ENCODE measurements around the gene B9D2.

DNA sequence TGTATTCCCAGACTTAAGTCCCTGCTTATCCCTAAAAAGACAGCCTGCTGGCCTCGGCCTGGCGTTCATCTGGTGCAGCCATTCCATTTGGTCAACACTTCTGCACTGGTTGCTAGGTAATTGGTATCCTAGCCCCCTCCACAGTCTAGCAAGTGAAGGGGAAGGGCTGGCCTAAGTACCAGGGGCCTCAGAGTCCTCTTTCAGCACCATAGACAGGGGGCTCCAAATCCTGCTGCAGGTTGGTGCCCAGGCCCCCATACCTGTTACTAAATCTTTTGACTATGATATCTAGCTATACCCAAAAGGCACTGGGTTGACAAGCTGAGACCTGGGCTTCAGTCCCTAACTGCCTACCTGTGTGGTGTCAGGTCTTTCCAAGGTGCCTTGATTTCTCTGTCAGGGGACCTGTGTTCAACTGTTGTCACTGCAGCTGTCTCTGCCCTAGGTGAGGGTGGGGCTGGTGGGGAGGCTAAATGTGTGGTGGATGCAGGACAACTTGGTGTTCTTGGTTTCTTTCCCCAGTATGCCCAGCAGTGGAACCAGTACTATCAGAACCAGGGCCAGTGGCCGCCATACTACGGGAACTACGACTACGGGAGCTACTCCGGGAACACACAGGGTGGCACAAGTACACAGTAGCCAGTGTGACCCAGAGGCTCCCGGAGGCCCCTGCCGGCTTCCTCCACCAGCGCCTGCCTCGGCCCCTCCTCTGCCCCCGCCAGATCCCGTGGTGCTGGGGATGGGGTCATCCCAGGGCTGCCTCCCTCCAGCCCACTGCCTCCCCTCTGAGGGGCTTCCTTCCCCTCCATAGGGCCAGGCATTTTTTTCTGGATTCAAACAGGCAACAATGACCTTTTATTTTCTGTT, 57.8 kb downstream of the B9D2 start:
- TF ChIP-seq CTCF (IDR thresholded peaks at IDR 0.05) (no peak), POLR2A (IDR thresholded peaks at IDR 0.05) (no peak)
